SK-N-SH treated with all-trans-retinoic acid at 6 μM for 48 hours (cell line): ENCODE data around the gene TUG1.

Experiments
- ATAC-seq: fragments of 200-7000 bp; cut with Tn5 transposase; 3 replicates; pipeline ENCODE4 v1.9.1; 2020; ENCODE audit warnings: mild to moderate bottlenecking, moderate library complexity
- ARNTL ChIP-seq: fragments of 450-650 bp; formaldehyde crosslinking; IDR thresholded peaks from 2 replicates; pipeline ENCODE4 v1.5.0; 2020; ENCODE audit warnings: low read depth, mild to moderate bottlenecking, moderate library complexity, borderline replicate concordance
- BACH2 ChIP-seq: fragments of 250-450 bp; sonication (Bioruptor Pico); IDR thresholded peaks from 2 replicates; pipeline ENCODE4 v1.9.0; 2021; ENCODE audit warnings: mild to moderate bottlenecking, borderline replicate concordance
- CSDC2 ChIP-seq: fragments of 250-450 bp; sonication (Bioruptor Pico); IDR thresholded peaks from 2 replicates; pipeline ENCODE4 v1.5.0; 2020; ENCODE audit warnings: mild to moderate bottlenecking, moderate library complexity
- ESRRG ChIP-seq: fragments of 250-450 bp; sonication (Bioruptor Pico); IDR thresholded peaks from 2 replicates; pipeline ENCODE4 v1.6.1; 2021; ENCODE audit warnings: mild to moderate bottlenecking
- GLIS3 ChIP-seq: fragments of 250-450 bp; sonication (Bioruptor Pico); IDR thresholded peaks from 2 replicates; pipeline ENCODE4 v1.5.0; 2020; ENCODE audit warnings: mild to moderate bottlenecking, moderate library complexity
- POU6F1 ChIP-seq: fragments of 250-450 bp; sonication (Bioruptor Pico); IDR thresholded peaks from 2 replicates; pipeline ENCODE4 v1.8.0; 2021; ENCODE audit warnings: low read depth, mild to moderate bottlenecking, moderate library complexity, borderline replicate concordance
- PPARA ChIP-seq: fragments of 250-450 bp; sonication (Bioruptor Pico); IDR thresholded peaks from 2 replicates; pipeline ENCODE4 v1.5.0; 2020; ENCODE audit warnings: mild to moderate bottlenecking, borderline replicate concordance
- RARB ChIP-seq: fragments of 250-450 bp; sonication (Bioruptor Pico); IDR thresholded peaks from 2 replicates; pipeline ENCODE4 v1.8.0; 2021; ENCODE audit warnings: mild to moderate bottlenecking, moderate library complexity
- SNAI2 ChIP-seq: fragments of 250-450 bp; sonication (Bioruptor Pico); IDR thresholded peaks from 2 replicates; pipeline ENCODE4 v1.5.0; 2020; ENCODE audit warnings: mild to moderate bottlenecking, moderate library complexity
- TCF4 ChIP-seq: fragments of 250-450 bp; sonication (Bioruptor Pico); IDR thresholded peaks from 2 replicates; pipeline ENCODE4 v1.8.0; 2021; ENCODE audit warnings: mild to moderate bottlenecking, moderate library complexity, borderline replicate concordance
- TSHZ2 ChIP-seq: fragments of 250-450 bp; sonication (Bioruptor Pico); IDR thresholded peaks from 2 replicates; pipeline ENCODE4 v1.5.0; 2020; ENCODE audit warnings: mild to moderate bottlenecking, moderate library complexity
- ZC3H10 ChIP-seq: fragments of 250-450 bp; sonication (Bioruptor Pico); IDR thresholded peaks from 2 replicates; pipeline ENCODE4 v1.5.1; 2021; ENCODE audit warnings: mild to moderate bottlenecking, moderate library complexity
- ZFP30 ChIP-seq: fragments of 450-650 bp; formaldehyde crosslinking; IDR thresholded peaks from 2 replicates; pipeline ENCODE4 v1.5.0; 2022; ENCODE audit warnings: mild to moderate bottlenecking, moderate library complexity
- ZNF70 ChIP-seq: fragments of 450-650 bp; formaldehyde crosslinking; IDR thresholded peaks from 2 replicates; pipeline ENCODE4 v1.5.0; 2020; ENCODE audit warnings: mild to moderate bottlenecking, moderate library complexity
- ZNF8 ChIP-seq: fragments of 450-650 bp; formaldehyde crosslinking; IDR thresholded peaks from 2 replicates; pipeline ENCODE4 v1.5.0; 2020; ENCODE audit warnings: mild to moderate bottlenecking, moderate library complexity
- TF ChIP-seq, protein P1 (sequence below): fragments of 250-450 bp; sonication (Bioruptor Pico); IDR thresholded peaks from 2 replicates; pipeline ENCODE4 v1.8.0; 2020; ENCODE audit warnings: mild to moderate bottlenecking, moderate library complexity, borderline replicate concordance
- TF ChIP-seq, protein P2 (sequence below): fragments of 250-450 bp; sonication (Bioruptor Pico); IDR thresholded peaks from 2 replicates; pipeline ENCODE4 v1.5.1; 2020; ENCODE audit warnings: low read depth, mild to moderate bottlenecking, moderate library complexity
- TF ChIP-seq, protein P3 (sequence below): fragments of 250-450 bp; sonication (Bioruptor Pico); IDR thresholded peaks from 2 replicates; pipeline ENCODE4 v1.5.1; 2021; ENCODE audit warnings: mild to moderate bottlenecking, moderate library complexity

TUG1 gene

DNA sequence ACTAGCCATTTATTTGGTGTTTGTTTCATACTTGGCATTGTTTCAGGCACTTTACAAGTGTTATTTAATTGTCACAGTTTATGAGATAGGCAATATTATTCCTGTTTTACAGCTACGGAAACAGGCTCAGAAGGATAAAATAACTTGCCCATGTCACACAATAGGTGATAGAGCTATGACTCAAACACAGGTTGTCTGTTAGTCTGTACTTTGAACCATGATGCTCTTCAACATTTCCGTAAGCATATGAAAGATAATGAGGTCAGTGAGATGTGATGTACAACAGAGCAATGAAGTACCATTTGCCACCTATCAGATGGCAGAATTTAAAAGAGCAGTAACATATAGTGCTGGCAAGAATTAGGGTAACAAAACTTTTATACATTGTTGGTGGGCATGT, 15.3 kb downstream of the TUG1 start:
- no peak for ATAC-seq
- TF ChIP-seq GLIS3 (CRISPR knock-in tag) (no peak), TSHZ2 (CRISPR knock-in tag) (no peak), POU6F1 (CRISPR knock-in tag) (no peak), PPARA (CRISPR knock-in tag) (no peak), CSDC2 (CRISPR knock-in tag) (no peak)

GRCh38 chr22:30985561-30986208, 16.6 kb downstream of the TUG1 start:
- no peak for ATAC-seq
- TF ChIP-seq ZC3H10 (CRISPR knock-in tag), result no peak
- TF ChIP-seq ZFP30 (CRISPR knock-in tag), result no peak
- TF ChIP-seq BACH2, result no peak
- TF ChIP-seq ARNTL, result no peak
- no peak for TF ChIP-seq CSDC2 (CRISPR knock-in tag)
- TF ChIP-seq, protein P1, sequence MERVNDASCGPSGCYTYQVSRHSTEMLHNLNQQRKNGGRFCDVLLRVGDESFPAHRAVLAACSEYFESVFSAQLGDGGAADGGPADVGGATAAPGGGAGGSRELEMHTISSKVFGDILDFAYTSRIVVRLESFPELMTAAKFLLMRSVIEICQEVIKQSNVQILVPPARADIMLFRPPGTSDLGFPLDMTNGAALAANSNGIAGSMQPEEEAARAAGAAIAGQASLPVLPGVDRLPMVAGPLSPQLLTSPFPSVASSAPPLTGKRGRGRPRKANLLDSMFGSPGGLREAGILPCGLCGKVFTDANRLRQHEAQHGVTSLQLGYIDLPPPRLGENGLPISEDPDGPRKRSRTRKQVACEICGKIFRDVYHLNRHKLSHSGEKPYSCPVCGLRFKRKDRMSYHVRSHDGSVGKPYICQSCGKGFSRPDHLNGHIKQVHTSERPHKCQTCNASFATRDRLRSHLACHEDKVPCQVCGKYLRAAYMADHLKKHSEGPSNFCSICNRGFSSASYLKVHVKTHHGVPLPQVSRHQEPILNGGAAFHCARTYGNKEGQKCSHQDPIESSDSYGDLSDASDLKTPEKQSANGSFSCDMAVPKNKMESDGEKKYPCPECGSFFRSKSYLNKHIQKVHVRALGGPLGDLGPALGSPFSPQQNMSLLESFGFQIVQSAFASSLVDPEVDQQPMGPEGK (CRISPR knock-in tag), result no peak
- no peak for TF ChIP-seq PPARA (CRISPR knock-in tag)
- TF ChIP-seq ZNF70 (CRISPR knock-in tag), result no peak
- no peak for TF ChIP-seq ESRRG (CRISPR knock-in tag)
- TF ChIP-seq, protein P2, sequence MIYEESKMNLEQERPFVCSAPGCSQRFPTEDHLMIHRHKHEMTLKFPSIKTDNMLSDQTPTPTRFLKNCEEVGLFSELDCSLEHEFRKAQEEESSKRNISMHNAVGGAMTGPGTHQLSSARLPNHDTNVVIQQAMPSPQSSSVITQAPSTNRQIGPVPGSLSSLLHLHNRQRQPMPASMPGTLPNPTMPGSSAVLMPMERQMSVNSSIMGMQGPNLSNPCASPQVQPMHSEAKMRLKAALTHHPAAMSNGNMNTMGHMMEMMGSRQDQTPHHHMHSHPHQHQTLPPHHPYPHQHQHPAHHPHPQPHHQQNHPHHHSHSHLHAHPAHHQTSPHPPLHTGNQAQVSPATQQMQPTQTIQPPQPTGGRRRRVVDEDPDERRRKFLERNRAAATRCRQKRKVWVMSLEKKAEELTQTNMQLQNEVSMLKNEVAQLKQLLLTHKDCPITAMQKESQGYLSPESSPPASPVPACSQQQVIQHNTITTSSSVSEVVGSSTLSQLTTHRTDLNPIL (CRISPR knock-in tag), result no peak
- TF ChIP-seq, all 23 proteins: peak for 0

DNA sequence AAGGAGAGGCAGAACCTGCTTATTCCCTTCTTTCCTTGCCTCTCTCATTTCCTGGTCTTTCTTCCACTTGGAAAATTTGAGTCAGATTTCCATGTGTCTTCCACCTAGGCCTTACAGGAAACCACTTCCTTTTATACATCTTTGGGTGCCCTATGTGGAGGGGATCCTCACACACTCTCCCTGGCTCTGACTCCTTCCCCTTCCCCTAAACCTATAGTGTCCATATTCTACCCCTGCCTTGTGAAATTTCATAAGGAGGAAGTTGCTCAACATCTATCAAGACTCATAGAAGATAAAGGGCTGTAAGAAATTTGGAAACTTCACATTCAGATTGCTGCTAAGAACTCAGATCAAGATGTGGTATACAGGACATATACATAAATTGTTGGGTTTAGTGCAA, 20.4 kb downstream of the TUG1 start:
- no peak for ATAC-seq
- TF ChIP-seq POU6F1 (CRISPR knock-in tag) (no peak), RARB (no peak), PPARA (CRISPR knock-in tag) (no peak), ESRRG (CRISPR knock-in tag) (no peak), ZFP30 (CRISPR knock-in tag) (no peak), TSHZ2 (CRISPR knock-in tag) (no peak), BACH2 (no peak), TCF4 (no peak), ZNF8 (CRISPR knock-in tag) (no peak), GLIS3 (CRISPR knock-in tag) (no peak), SNAI2 (CRISPR knock-in tag) (no peak), CSDC2 (CRISPR knock-in tag) (no peak), ARNTL (no peak)
- TF ChIP-seq, protein P3, sequence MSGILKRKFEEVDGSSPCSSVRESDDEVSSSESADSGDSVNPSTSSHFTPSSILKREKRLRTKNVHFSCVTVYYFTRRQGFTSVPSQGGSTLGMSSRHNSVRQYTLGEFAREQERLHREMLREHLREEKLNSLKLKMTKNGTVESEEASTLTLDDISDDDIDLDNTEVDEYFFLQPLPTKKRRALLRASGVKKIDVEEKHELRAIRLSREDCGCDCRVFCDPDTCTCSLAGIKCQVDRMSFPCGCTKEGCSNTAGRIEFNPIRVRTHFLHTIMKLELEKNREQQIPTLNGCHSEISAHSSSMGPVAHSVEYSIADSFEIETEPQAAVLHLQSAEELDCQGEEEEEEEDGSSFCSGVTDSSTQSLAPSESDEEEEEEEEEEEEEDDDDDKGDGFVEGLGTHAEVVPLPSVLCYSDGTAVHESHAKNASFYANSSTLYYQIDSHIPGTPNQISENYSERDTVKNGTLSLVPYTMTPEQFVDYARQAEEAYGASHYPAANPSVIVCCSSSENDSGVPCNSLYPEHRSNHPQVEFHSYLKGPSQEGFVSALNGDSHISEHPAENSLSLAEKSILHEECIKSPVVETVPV (CRISPR knock-in tag), result no peak
- TF ChIP-seq, protein P2 (CRISPR knock-in tag), result no peak
